Ovary (tissue), 9 donors: ENCODE results near the gene RASA3. TPM values are rescaled to one million over a fixed set of nuclear protein-coding genes. Genes with fewer than 3 reads are reported as not detected.

ENCODE experiments used
- DNase-seq, 5 donors: peaks; one replicate each; pipeline ENCODE4 v3.0.0-alpha.2; 2019 to 2020
- H3K27ac ChIP-seq, 2 donors: fragments of 200-600 bp; one replicate each; pipeline versions ENCODE4 v1.5.1 to v1.8.0; 2019 to 2022
- H3K27me3 ChIP-seq: fragments of 200-600 bp; one replicate; pipeline ENCODE4 v1.8.0; 2022
- H3K36me3 ChIP-seq: fragments of 200-600 bp; sonication (generic); one replicate; pipeline ENCODE4 v1.5.1; 2019
- H3K4me1 ChIP-seq: one replicate; pipeline ENCODE4 v1.8.1; 2013; ENCODE audit warnings: mild to moderate bottlenecking, moderate library complexity; ENCODE audit not compliant: insufficient read depth
- H3K4me3 ChIP-seq: fragments of 200-600 bp; sonication (generic); one replicate; pipeline ENCODE4 v1.5.1; 2017
- H3K9me3 ChIP-seq, 2 donors: fragments of 200-600 bp in 1 of 2; sonication (generic) in 1 of 2; one replicate each; pipeline versions ENCODE4 v1.5.1 to v1.8.1; 2013 to 2019; ENCODE audit warnings: mild to moderate bottlenecking in 1 of 2, moderate library complexity in 1 of 2
- CTCF ChIP-seq, 3 donors: fragments of 450-650 bp in 2 of 3; fragments of 200-600 bp in 1 of 3; IDR thresholded peaks; one replicate each; pipeline versions ENCODE4 v1.5.1 to v1.8.0; 2016 to 2022; ENCODE audit warnings: antibody characterized with exemption in 3 of 3, mild to moderate bottlenecking in 1 of 3
- EP300 ChIP-seq: sonication (generic); formaldehyde crosslinking; IDR thresholded peaks from one replicate; pipeline ENCODE4 v1.6.1; 2017; ENCODE audit warnings: antibody characterized with exemption
- POLR2A ChIP-seq: fragments of 450-650 bp; IDR thresholded peaks from one replicate; pipeline ENCODE4 v1.6.1; 2017; ENCODE audit warnings: antibody characterized with exemption, mild to moderate bottlenecking, moderate library complexity
- WGBS, 3 donors: extraction: QIAGEN DNeasy Blood & Tissue Kit in 1 of 3; methylation state at CpG; one replicate each; pipeline versions ENCODE4 v1.1.5 to v1.1.7; 2013 to 2017; 5-methylcytosine and 5-hydroxymethylcytosine counted together
- intact Hi-C, 4 donors: fragments of 100-400 bp; cut with DNase I; formaldehyde crosslinking; loops; one replicate each; pipeline versions ENCODE4 v1.11.0 to v1.15.1; 2022 to 2023
- polyA plus RNA-seq, 2 donors: library from polyadenylated mRNA; stranded (reverse); fragments of 200-250 nt in 1 of 2; fragments of 350-450 nt in 1 of 2; fragmentation: Illumina TruSeq in 1 of 2; extraction: RNeasy Lipid Tissue Mini Kit (QIAGEN cat#74804) in 1 of 2; gene quantifications; one replicate each; pipeline ENCODE4 v1.2.3, GENCODE V29; 2013 to 2014
- total RNA-seq, 7 donors: library from RNA; depleted of rRNA in 2 of 7; stranded (reverse); fragments of >200 nt in 2 of 7; fragmentation: NEBNext Ultra II Directional in 3 of 7; extraction: Animal tissue kit (Norgen Biotek cat#: 25700) in 3 of 7; gene quantifications; one replicate each; pipeline versions ENCODE4 v1.1.0 to v1.2.4, GENCODE V29; 2016 to 2023
- donor health status: DM: no; HTN: no; CAD: no; lungs with moderate emphysema.
- donor health status: DM: no; HTN: no; CAD: no.
- donor health status: Bipolar disorder and iron deficiency.
- donor health status: DM: yes; HTN: yes; CAD: no.
- donor health status: DM: no; HTN: no; CAD: no.
- donor health status: DM: yes; HTN: yes; CAD: no.

The RASA3 gene
- total and polyA plus RNA-seq, 9 donors, result 5.4 to 16.9 (median 9.4) TPM

- H3K4me1 ChIP-seq, result no peaks in the 10 kb centered on the region
- peak in 2 of 5 donors; percentile 9 to 39 for DNase-seq
Measured at GRCh38 chr13:113970810-113971470, 161.5 kb downstream of the RASA3 start.

GRCh38 chr13:113969973-113970611 lies 162.3 kb downstream of the RASA3 start:
- peak in 2 of 5 donors; percentile 9 to 29 for DNase-seq
- Histone ChIP-seq H3K4me1 (no peaks in the 10 kb centered on the region), H3K36me3 (no peaks in the 10 kb centered on the region), H3K27me3 (no peaks in the 10 kb centered on the region), H3K4me3 (no peak overlapping the region), H3K9me3 (no peaks in the 10 kb centered on the region), H3K27ac (no peak overlapping the region)
- TF ChIP-seq CTCF (IDR thresholded peaks at IDR 0.05), result no peak
- TF ChIP-seq POLR2A, result no peak
- TF ChIP-seq EP300, result no peak
- intact Hi-C loops, result loop anchor here in 1 of 4 donors (5.0 kb wide), 1 partner anchor 47 kb away; no protein-coding TSS in a partner anchor
- 91 to 98% (median 95%) methylated on average over 20 of the region's 20 CpGs for WGBS, 3 donors

More at GRCh38 chr13:113970810-113971470, 161.5 kb downstream of the RASA3 start:
- Histone ChIP-seq H3K36me3 (no peaks in the 10 kb centered on the region), H3K4me3 (no peak overlapping the region), H3K27me3 (no peaks in the 10 kb centered on the region), H3K27ac (no peak overlapping the region), H3K9me3 (no peaks in the 10 kb centered on the region)
- intact Hi-C loops, result no loop called here
- TF ChIP-seq POLR2A (no peak), CTCF (IDR thresholded peaks at IDR 0.05) (no peak), EP300 (no peak)
- 38 to 52% (median 48%) methylated on average over 19 of the region's 19 CpGs for WGBS, 3 donors

- no peak for TF ChIP-seq EP300
- no peak for TF ChIP-seq CTCF (IDR thresholded peaks at IDR 0.05)
- no peak for TF ChIP-seq POLR2A
- H3K36me3 ChIP-seq, result no peaks in the 10 kb centered on the region
- no peak overlapping the region for H3K27ac ChIP-seq
- no peaks in the 10 kb centered on the region for H3K9me3 ChIP-seq
- peak in 2 of 5 donors; percentile 7 to 31 for DNase-seq
- intact Hi-C loops, result loop anchor here in 1 of 4 donors (5.0 kb wide), 1 partner anchor 48 kb away; no protein-coding TSS in a partner anchor
- WGBS, 3 donors, result 94 to 95% (median 95%) methylated on average over 25 of the region's 25 CpGs
- no peaks in the 10 kb centered on the region for H3K4me1 ChIP-seq
- no peak overlapping the region for H3K4me3 ChIP-seq
- H3K27me3 ChIP-seq, result no peaks in the 10 kb centered on the region
Measured at GRCh38 chr13:113969311-113969972, 163.0 kb downstream of the RASA3 start.

GRCh38 chr13:113968463-113969310 lies 163.7 kb downstream of the RASA3 start:
- no peaks in the 10 kb centered on the region for H3K27me3 ChIP-seq
- H3K4me3 ChIP-seq, result no peak overlapping the region
- TF ChIP-seq CTCF (IDR thresholded peaks at IDR 0.05), result no peak
- TF ChIP-seq EP300, result no peak
- H3K27ac ChIP-seq, result no peak overlapping the region
- DNase-seq, result peak in 1 of 5 donors; percentile 10
- H3K4me1 ChIP-seq, result no peaks in the 10 kb centered on the region
- H3K9me3 ChIP-seq, result no peaks in the 10 kb centered on the region
- intact Hi-C loops, result loop anchor here in 1 of 4 donors (5.0 kb wide), 1 partner anchor 49 kb away; no protein-coding TSS in a partner anchor
- 91 to 92% (median 92%) methylated on average over 17 of the region's 17 CpGs for WGBS, 3 donors
- no peaks in the 10 kb centered on the region for H3K36me3 ChIP-seq
